ENCODE results near the gene PATJ. TPM values are rescaled to one million over a fixed set of nuclear protein-coding genes. Genes with fewer than 3 reads are reported as not detected.

Gene PATJ
- total RNA-seq, 2 donors from 2014 or later: 47.8 to 64.5 TPM

DNA sequence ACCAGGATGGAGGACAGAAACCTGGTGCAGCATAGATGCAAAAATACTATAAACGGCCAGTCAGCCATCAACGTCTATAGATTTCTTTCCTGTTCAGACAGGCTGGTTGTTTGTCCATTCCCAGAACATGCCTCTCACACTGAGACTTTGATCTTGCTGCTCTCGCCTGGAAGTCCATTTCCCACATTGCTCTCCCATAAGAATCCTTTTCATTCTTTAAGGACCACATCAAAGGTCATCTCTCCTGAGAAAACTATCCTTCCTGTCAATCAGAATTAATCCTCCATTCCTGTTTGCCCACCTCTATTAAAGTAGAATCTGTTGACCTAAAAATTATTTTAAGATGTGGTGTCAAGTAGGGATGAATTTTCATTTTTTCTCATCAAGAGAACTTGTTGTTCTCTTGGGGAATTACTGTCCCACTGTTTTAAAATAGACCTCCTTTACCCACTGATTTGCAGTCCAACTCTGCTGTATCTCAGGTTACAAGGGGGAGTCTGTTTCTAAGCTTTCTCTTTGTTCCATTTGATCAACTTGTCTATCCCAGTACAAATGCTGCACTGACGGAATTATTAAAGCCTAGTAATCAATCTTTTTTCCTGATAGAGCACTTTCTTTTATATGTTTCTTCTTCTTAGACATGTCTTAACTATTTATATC is 172.7 kb downstream of the PATJ start:
- DNase-seq (ENCODE audit: low spot score) (no peak), ATAC-seq (ENCODE audit: insufficient number of reproducible peaks, low FRiP score, low read depth) (no peak)
- Histone ChIP-seq H3K4me3 (no peak overlapping the region), H3K9me3 (no peaks in the 10 kb centered on the region), H3K27me3 (replicated peaks; ENCODE audit: insufficient read depth) (no peaks in the 10 kb centered on the region), H3K27ac (peak overlapping the region in 1 of 2 donors; percentile 50), H3K4me1 (ENCODE audit: control insufficient read depth in 1 of 2, low read depth in 2 of 2) (peaks cover 0 to 19% of the 10 kb centered on the region in 2 donors), H3K36me3 (no peaks in the 10 kb centered on the region)
- no peak for TF ChIP-seq CTCF (IDR thresholded peaks at IDR 0.05)

DNA sequence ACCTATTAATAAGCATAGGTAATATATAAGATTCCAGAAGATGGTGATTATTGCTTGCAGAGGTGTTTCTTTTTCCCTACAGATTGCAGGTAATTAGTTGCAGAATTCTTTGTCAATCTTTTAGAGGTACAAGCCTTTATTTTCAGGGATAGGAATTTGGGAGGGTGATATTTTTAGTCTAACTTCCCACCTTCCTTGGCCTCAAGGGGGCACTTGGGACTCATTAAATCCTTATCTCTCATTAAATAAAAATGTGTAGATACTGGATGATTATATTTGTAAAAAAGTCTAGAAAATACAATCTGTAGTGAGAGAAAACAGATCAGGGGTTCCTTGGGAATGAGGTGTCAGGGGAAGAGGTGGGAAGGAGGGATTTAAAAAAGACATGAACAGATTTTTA is 179.2 kb downstream of the PATJ start:
- Histone ChIP-seq H3K4me1 (ENCODE audit: control insufficient read depth in 1 of 2, low read depth in 2 of 2) (no peaks in the 10 kb centered on the region), H3K27ac (no peak overlapping the region), H3K36me3 (no peaks in the 10 kb centered on the region), H3K4me3 (no peak overlapping the region), H3K27me3 (replicated peaks; ENCODE audit: insufficient read depth) (no peaks in the 10 kb centered on the region), H3K9me3 (no peaks in the 10 kb centered on the region)
- DNase-seq (ENCODE audit: low spot score): no peak
- no peak for TF ChIP-seq CTCF (IDR thresholded peaks at IDR 0.05)
- ATAC-seq (ENCODE audit: insufficient number of reproducible peaks, low FRiP score, low read depth): no peak

DNA sequence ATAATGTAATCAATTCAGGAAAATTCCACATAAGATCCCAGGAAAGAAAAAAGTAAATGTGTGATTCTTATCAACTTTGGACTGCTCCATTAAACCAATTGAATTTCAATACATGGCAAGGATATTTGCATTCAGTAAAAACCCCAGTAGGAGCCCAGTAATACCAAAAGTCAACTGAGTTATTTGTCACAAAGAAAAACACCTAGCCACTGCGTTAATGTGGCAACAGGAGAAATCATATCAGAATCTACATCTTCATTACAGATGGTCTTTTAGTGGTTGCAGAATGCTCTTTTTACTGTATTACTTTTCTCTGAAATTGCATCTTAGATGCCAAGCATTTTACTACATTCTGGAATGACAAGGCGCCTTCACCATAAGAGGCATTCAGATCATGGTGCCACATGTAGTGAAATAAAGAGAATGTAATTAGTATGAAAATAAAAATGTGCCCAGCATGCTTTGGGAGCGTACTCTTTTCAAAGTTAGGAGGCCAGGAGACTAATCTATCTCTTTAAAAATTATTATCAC is 180.7 kb downstream of the PATJ start:
- Histone ChIP-seq H3K27ac (no peak overlapping the region), H3K4me3 (no peak overlapping the region), H3K36me3 (no peaks in the 10 kb centered on the region), H3K9me3 (no peaks in the 10 kb centered on the region), H3K27me3 (replicated peaks; ENCODE audit: insufficient read depth) (no peaks in the 10 kb centered on the region), H3K4me1 (ENCODE audit: control insufficient read depth in 1 of 2, low read depth in 2 of 2) (no peaks in the 10 kb centered on the region)
- no peak for TF ChIP-seq CTCF (IDR thresholded peaks at IDR 0.05)
- DNase-seq (ENCODE audit: low spot score) (no peak), ATAC-seq (ENCODE audit: insufficient number of reproducible peaks, low FRiP score, low read depth) (no peak)

DNA sequence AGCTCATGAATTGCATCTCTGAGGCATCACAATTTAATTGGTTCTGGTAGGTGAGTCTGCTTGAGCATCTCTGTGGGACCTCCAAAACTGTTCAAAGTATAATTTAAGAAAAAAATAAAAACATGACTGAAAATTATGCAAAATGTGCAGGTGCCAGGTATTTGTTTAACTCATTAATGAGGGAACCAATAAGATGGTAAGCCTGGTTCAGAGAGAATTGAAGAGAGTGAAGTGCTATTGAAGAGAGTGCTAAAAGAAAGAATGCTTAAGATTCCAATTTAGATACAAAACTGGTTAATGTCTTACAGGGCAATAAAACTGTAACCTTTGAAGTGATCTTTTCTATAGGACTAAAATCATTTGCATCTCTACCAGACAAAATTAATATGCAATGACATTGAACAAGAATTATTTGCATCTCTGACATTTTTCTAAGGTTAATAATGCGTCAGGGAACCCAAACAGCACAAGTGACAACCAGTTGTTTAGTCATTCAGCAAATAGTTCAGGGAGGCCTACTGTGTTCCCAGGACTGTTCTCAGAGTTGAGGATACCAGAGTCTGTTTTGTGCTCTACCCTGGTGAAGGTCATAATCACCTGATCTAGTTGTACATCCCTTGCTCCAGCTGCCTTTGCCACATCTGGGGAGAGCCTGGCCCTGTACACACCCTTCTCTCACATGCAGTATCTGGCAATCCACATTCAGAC is 183.5 kb downstream of the PATJ start:
- TF ChIP-seq CTCF (IDR thresholded peaks at IDR 0.05): no peak
- no peaks in the 10 kb centered on the region for H3K4me1 ChIP-seq (ENCODE audit: control insufficient read depth in 1 of 2, low read depth in 2 of 2)
- H3K27ac ChIP-seq: no peak overlapping the region
- H3K36me3 ChIP-seq: peaks cover 3% of the 10 kb centered on the region
- H3K4me3 ChIP-seq: no peak overlapping the region
- ATAC-seq (ENCODE audit: insufficient number of reproducible peaks, low FRiP score, low read depth): no peak
- H3K27me3 ChIP-seq (replicated peaks; ENCODE audit: insufficient read depth): no peaks in the 10 kb centered on the region
- no peak for DNase-seq (ENCODE audit: low spot score)
- no peaks in the 10 kb centered on the region for H3K9me3 ChIP-seq

DNA sequence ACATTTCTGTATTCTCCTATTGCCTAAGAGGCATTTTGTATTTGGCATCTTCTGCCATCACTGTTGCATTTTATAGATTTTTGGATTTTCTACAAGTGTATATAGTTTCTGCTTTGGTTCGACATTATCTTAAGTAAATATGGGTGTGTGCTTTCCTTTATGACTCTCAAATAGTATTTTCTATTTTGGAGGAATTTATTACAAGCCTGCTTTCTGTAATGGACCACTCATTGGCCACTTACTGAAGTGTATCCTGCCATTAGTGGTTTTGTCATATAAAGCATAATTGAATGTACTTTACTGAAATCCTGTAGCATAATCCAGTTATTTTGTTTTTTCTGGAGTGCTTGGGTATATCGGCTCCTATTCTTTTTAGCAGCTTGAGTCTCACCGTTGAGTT is 184.3 kb downstream of the PATJ start:
- Histone ChIP-seq H3K4me1 (ENCODE audit: control insufficient read depth in 1 of 2, low read depth in 2 of 2) (no peaks in the 10 kb centered on the region), H3K27me3 (replicated peaks; ENCODE audit: insufficient read depth) (no peaks in the 10 kb centered on the region), H3K27ac (no peak overlapping the region), H3K9me3 (no peaks in the 10 kb centered on the region), H3K36me3 (peaks cover 3% of the 10 kb centered on the region), H3K4me3 (no peak overlapping the region)
- no peak for TF ChIP-seq CTCF (IDR thresholded peaks at IDR 0.05)
- DNase-seq (ENCODE audit: low spot score): no peak
- no peak for ATAC-seq (ENCODE audit: insufficient number of reproducible peaks, low FRiP score, low read depth)

Measured in thoracic aorta (tissue), 2 donors.